Stimulated activated CD8-positive, alpha-beta memory T cell treated with anti-CD3 and anti-CD28 coated beads, Interleukin-15, amount 100 ng/mL, for 4 hours (primary cell): ENCODE results near the gene GALT.

Source experiments
- DNase-seq, 2 donors: peaks; one replicate each; pipeline ENCODE4 v3.0.0-alpha.2; 2020; ENCODE audit warnings: low read depth in 2 of 2

GALT gene

DNA sequence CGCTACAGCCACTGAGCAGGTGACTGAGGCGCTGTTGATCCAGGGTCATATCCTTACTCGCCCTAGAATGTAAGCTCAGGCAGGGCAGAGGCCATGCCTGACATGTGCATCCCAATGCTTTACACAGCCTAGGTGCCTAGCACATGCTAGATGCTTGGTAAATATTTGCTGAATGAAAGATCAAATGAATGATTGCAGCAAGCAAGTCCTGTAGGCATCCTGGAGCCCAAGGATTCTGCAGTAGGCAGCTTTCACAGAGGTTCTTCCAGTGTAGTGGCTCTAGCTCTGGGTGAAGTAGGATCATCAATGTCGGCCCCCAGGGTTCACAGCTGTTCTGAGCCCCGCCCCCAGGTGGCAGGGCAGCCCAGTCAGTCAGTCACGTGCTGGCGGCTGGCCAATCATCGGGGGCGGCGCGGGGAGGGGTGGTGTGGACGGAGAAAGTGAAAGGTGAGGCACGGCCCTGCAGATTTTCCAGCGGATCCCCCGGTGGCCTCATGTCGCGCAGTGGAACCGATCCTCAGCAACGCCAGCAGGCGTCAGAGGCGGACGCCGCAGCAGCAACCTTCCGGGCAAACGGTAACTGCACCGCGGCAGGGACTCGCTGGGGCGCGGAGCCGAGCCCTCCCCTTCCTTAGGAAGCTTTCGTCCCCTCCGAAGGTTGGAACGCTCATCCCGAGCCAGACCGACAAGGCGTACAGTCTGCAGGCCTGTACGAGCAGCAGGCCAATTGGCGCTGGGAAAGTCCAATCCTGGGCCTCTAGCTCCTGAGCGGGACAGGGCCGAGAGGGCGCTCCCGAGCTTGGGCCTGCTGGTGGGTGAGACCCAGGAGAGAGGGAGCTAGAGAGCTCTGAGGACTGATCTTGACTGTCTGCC is at the start of gene GALT:
Gene GALT (plus strand): TSS at position 465 of the 873 bp plus-strand sequence. CDS start 30 bp downstream, at position 495.
- peak; percentile 90 to 92 for DNase-seq

GRCh38 chr9:34599546-34599945 is 46.9 kb upstream of the GALT start:
- DNase-seq, result no peak

DNA sequence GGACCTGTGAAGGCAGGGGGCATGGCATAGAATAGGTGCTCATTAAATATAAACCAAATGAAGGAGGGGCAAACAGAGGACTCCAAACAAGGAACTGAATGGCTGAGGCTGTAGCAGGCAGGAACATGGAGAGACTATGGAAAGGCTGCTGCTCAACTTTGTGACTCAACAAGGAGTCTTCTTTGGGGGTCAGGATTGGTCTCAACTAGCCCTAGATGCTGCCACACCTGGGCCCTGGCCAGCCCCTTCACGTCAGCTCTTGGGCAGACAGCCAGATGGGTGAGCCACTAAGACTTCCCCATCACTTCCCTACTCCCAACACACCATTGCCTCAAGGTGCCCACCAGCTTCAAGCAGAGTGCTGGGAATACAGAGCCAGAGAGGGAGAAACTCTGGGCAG is 45.6 kb upstream of the GALT start:
- DNase-seq, result no peak

DNA sequence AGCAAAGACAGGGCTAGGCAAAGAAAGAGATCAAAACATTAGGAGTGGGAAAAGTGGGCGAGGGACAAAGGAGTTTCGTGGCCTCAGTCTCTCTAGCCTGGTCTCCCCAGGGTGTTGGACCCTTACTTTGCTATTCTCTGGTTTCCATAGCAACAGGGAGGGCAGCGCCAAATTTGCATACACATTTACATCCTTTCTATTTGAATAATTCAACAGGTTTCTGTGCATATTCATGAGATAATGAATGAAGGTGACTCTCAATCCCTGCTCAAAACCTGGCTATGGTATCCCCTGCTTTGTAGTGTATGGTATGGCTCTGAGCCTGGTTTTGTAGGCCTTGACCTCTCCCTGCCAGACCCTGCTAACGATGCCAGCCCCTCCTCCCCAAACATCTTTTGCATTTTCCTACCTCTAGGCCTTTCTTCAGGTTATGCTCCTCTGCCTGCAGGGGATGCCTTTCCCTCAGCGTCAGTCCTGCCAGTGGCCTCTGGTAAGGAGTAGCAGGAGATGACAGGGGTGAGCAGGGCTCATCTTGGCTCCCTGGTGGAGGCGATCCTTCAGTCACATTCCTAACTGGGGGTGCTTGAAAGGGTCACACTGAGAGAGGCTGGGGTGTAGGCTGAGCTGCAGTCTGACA is 44.4 kb upstream of the GALT start:
- DNase-seq, result no peak

- DNase-seq, result peak; percentile 53 to 61
These were observed 42.8 kb upstream of the GALT start for GRCh38 chr9:34603610-34604231.

DNA sequence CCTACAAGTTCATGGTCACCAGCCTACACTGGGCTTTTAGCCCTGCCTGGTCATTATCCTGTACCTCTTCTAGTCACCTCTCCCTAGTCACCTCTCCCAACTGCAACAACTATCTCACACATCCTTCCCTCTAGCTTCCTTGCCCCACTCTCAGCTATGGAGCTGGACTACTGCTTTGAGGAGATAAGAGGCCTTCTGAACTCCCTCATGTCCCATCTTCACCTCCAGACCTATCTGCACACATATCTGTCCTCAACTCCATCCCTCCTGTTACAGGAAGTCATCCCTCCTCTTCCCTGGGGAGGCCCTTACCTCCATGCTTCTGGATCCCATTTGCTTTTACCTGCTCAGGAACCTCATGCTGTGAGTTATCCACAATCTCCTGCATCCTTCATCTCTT is 40.3 kb upstream of the GALT start:
- no peak for DNase-seq

DNA sequence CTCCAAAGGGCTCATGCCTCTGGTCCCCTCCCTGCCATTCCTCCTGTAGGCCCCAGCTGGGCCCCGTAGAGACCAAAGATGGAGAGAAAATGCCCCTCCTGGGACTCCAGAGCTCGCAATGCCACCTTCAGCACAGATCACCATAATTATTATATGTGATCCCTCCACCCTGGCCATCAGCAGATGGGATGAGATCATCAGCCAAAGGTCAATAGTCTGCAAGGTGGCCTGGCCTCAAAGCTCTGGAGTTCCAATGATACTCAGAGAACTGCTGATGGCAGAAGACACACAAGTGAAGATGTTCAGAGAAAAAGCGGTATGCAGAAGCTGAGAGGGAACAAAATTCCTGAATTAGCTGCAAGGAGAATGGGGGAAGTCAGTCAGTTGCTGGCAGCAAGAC is 39.6 kb upstream of the GALT start:
- no peak for DNase-seq

GRCh38 chr9:34607331-34607730 is 39.1 kb upstream of the GALT start:
- DNase-seq, result no peak

DNA sequence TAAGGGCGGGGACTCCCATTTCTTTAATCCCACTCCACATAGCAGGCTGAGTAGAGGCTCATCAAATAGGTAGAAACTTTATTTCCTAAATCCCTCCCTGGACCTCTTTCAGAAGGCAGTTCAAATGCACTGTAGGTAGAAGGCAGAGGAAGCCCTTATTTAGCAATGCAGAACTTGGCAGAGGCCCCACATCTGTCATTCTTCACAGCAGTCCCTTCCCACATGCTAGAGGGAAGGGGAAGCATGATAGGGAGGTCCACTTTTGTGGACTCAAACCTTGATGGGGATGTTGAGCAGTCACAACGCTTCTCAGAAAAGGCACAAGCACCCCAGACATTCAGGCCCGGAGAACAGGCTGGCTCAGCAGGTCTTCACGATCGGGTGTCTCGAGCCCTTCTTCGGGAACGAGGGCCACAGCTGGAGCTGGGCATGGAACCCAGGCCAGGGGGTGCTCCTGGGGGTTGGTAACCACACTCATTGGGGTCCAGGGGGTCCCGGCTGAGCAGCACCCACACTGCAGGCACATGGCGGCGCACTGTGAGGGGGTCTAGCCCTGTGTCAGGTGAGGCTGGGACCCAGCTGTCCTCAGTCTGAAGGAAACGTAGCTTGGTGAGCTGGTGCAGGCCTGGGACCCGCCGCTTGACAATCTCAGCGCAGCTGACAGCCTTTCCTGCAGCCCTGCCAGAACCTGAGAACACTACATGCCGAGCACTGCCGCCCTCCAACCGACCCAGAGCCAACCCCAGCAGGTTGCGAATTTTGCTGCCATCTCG is 35.9 kb upstream of the GALT start:
- no peak for DNase-seq

- no peak for DNase-seq
These were observed 35.1 kb upstream of the GALT start for GRCh38 chr9:34611251-34611810.

DNA sequence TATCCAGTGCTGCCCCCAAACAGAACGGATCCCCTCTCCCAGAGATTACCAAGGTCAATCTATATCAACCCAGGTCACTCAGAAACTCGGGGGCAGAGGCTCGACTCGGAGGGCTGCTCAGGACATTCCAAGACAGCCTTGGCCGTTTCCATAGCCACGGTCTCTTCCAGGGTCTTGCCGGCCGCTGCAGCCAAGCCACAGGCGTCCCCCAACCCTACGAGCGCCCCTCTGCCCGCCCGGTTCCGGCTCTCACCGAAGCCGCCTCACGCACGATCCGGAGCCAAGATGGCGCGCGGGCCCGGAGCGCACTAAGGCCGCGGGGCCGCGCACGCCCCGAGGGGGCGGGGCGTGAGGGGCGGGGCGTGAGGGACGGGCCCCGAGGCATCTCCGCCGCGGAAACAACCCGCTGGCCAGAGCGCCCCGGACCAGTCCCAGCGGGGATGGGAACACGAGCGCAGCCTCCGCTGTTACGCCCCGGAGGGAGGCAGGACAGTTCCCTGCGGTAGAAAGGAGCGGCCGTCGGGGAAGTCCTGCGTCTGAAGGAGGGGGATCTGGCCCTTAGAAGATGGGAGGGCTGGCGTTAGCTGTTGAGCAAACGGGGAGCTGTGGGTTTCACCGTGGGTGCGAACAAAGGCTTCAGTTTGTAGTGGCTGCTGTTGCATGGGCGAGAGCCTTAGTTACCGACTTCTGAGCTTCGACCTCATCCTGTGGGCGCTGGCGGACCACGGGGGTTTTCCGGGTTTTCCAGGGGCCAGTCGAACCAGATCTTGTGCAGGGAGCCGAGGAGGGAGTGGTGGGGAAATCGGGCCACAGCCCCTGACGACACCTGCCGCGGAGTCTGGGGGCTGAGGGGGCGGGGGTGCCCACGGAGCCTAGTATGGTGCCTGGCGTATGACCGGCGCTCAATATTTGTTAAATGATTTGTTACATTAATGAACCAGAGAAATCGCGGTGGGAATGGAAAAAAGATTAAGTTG is 34.4 kb upstream of the GALT start, which contains the start of gene RPP25L:
Gene RPP25L (minus strand): TSS at position 287 of the 977 bp plus-strand sequence. CDS start 801 bp downstream, outside the sequence.
- DNase-seq, result peak; percentile 61 to 68

GRCh38 chr9:34612788-34613390 is 33.6 kb upstream of the GALT start:
- DNase-seq, result peak in 1 of 2 donors; percentile 32

DNA sequence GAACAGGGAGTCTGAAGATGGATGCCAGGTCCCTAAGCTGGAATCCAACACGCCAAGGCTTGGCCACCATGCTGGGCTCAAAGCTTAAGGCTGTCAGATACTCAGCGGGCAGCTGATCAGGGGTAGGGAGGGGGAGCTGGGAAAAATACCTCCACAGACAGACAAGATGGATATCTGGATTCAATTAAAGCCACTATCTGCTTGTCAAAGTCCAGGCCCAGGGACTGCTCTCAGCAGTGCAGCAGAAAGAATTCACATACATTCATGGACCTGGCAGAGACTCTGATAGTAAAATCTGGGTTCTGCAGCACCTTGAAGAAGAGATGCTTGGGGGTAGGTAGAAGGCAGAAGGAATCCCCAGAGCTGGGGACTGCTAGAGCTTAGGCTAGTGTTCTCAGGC is 31.3 kb upstream of the GALT start:
- DNase-seq, result no peak

DNA sequence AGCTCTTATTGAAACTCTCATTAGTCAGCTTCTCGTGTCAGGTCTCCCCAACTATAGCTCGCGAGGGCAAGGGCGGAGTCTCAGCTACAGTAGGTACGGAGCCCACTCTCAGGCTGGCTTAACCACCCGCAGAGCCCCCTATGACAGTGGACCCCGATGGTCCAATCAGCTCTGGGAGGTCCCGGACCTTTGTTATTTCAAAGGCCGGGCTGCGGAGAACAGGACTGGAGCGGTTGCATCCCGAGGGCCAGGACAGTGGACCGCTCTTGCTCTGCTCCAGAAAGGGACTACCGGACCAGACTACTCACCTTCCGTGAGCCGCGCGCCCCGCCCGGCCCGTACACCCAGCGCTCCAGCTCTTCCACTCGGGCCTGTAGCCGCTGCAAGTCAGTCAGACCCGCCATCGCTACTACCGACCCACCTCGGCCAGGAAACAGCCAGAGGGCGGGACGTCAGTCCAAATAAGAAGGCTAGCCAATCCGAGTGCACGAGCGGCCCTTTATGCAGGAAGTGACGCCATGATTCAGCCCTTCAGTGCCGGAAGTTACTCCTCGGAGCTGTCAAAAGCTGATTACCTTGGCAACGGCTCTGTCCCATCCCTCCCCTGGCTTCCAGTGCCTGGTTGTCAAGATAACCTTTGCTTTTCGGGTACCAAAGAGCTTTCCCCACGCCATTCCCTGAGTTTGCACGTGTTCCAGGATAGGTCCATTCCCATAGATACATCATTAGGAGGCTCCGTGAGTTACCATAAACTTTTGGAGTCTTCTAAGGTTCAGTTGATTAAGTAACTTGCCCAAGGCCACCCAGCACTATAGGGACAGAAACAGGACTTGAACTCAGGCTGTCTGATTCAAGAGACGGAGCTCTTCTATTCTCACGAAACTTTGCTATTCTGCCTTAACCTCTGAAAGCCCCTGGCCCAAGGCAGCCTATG is 26.1 kb upstream of the GALT start, which contains the start of gene DCTN3:
Gene DCTN3 (minus strand): TSS at position 435 of the 934 bp plus-strand sequence. CDS start 31 bp downstream, at position 404.
- peak; percentile 75 to 88 for DNase-seq

DNA sequence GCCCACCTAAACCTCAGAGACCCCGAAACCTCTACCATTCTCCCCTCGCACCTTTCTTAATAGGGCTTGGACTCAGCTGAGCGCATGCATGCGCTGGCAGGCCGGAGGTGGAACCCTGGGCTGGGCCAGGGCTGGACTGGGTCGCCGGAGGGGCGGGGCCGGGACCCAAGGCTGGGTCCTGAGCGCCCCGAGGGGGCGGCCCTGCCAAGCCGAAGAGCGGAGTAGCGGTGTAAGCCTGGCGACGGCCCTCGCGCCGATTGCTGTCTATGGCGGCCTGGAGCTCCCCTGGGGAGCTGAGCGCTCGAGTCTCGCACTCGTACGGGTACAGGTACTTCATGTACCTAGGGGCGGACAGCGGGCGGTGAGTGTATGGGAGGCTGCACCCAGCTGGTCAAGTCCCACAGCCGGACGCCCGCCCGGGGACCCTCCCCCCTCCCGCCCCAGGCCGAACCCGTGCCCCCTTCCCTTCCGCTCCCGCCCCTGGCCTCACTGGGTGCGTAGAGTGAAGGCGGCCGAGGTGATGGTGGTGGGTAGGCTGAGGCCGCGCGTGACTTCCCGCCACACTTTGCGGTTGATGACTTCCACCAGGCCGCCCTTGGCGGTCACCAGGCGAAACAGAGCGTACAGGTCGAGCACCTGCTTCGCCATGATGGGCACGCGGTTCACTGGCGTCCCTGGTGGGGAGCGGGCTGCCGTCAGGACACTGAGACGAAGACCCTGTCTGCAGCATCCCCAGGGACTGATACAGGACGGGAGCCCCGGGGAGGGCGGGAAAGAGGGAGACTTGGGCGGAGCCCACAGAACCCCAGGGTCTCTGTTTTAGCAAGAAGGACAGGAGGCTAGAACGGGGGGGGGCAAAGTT is 22.9 kb upstream of the GALT start:
- DNase-seq, result no peak

DNA sequence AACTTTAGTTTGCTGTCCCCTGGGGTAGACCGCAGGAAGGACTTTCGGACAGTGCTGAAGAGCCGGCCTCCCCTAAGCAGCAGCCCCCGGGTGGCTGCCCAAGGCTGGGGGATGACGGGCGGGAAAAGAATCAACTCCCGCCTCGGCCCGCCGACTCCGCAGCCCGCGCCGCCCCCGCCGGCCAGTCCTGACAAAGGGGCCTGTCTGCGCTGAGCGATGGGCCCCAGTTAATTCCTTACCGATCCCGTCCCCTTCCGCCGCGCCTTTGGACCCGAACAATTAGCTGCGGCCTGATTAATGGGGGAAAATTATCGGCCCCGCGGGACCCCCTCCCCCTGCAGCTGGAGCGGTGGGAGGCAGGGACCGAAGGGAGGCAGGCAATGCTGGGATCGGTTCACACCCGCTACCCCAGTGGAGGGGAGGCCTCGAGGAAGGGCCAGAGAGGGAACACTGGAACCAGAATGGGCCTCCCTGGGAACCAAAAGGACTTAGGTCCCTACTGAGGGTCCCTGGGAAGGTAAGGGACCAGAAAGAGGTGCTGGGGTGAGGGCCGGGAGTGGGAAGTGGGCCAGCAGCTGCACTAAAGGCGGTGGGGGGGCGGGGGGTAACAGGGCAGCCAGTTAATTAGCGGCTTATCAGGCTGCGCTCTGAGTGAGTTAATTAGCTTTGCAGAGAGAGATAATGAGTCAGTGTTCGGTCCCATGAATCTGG is 21.8 kb upstream of the GALT start:
- no peak for DNase-seq

DNA sequence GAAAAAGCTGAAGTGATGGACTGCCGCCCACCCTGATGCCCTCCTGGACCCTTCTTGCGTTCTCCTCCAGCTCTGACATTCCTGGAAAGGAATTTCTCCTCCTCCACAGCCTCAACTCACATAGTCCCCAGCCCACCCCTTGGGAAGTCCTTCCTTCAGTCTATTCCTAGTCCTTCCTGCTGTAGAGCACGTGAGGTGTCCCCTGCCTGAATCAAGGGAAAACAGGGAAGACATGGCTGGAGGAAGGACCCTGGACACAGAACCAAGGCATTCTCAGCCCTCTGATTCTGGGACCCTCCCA is 21.3 kb upstream of the GALT start:
- no peak for DNase-seq
